H1 (cell line): ENCODE data around the gene RPL38. TPM values are rescaled to one million over a fixed set of nuclear protein-coding genes. Genes with fewer than 3 reads are reported as not detected.

Experiments
- CTCF ChIA-PET: fragments of 300-600 bp; sonication (Branson Sonifier 250); formaldehyde crosslinking; loops from one replicate; lab custom pipeline; 2021; ENCODE audit not compliant: partially characterized antibody; lab: Charles Lee
- POLR2A ChIA-PET: fragments of 300-600 bp; sonication (Branson Sonifier 250); formaldehyde crosslinking; loops from one replicate; lab custom pipeline; 2021; ENCODE audit warnings: inconsistent platforms; ENCODE audit not compliant: partially characterized antibody; lab: Charles Lee
- DNase-seq, 2 experiments: peaks; one replicate each; pipeline versions ENCODE4 v3.0.0 to v3.0.0-alpha.2; 2010 to 2022; ENCODE audit warnings: low spot score in 2 of 2, low read depth in 1 of 2, mixed read lengths in 1 of 2
- FAIRE-seq: peaks from 2 replicates; lab custom pipeline; 2011; peaks lifted over from hg19 to GRCh38; lab: Jason Lieb, UNC
- H2AFZ ChIP-seq: 2 replicates; pipeline ENCODE4 v1.8.1; 2012; ENCODE audit warnings: low read length, inconsistent platforms
- H2AK5ac ChIP-seq: 2 replicates; pipeline ENCODE4 v1.6.1; 2013; ENCODE audit warnings: low read depth, low read length
- H2BK120ac ChIP-seq: replicated peaks from 2 replicates; pipeline ENCODE3; 2013; ENCODE audit warnings: low read depth, low read length, inconsistent platforms
- H2BK12ac ChIP-seq: 2 replicates; pipeline ENCODE4 v1.6.1; 2013; ENCODE audit warnings: low read depth, low read length
- H2BK15ac ChIP-seq: 2 replicates; pipeline ENCODE4 v1.6.1; 2013; ENCODE audit warnings: low read length
- H2BK20ac ChIP-seq: 2 replicates; pipeline ENCODE4 v1.6.1; 2013; ENCODE audit warnings: low read length
- H2BK5ac ChIP-seq: 2 replicates; pipeline ENCODE4 v1.6.1; 2013; ENCODE audit warnings: low read depth, low read length
- H3K14ac ChIP-seq: 2 replicates; pipeline ENCODE4 v1.6.1; 2013; ENCODE audit warnings: inconsistent platforms; ENCODE audit not compliant: insufficient read length
- H3K18ac ChIP-seq: 2 replicates; pipeline ENCODE4 v1.6.1; 2013; ENCODE audit warnings: low read length; ENCODE audit errors: extremely low read depth
- H3K23ac ChIP-seq: 2 replicates; pipeline ENCODE4 v1.6.1; 2013; ENCODE audit warnings: inconsistent platforms; ENCODE audit not compliant: insufficient read length
- H3K23me2 ChIP-seq: 2 replicates; pipeline ENCODE4 v1.6.1; 2013; ENCODE audit warnings: low read depth, low read length
- H3K27ac ChIP-seq: 2 replicates; pipeline ENCODE4 v1.6.1; 2011; ENCODE audit warnings: low read depth, low read length, inconsistent platforms
- H3K27me3 ChIP-seq, 4 experiments: replicated peaks in 1 of 4; 1 replicate in 1 of 4; 2 replicates in 3 of 4; pipeline versions ENCODE4 v1.6.1 to v1.8.1; 2011 to 2013; ENCODE audit warnings: low read length in 3 of 4, mild to moderate bottlenecking in 3 of 4, inconsistent platforms in 2 of 4, mixed read lengths in 2 of 4, moderate library complexity in 1 of 4; ENCODE audit not compliant: control insufficient read depth in 3 of 4, insufficient read depth in 3 of 4; ENCODE audit errors: extremely low read depth in 1 of 4
- H3K36me3 ChIP-seq, 4 experiments: 2 replicates each; pipeline versions ENCODE4 v1.6.1 to v1.8.1; 2011 to 2013; ENCODE audit warnings: mild to moderate bottlenecking in 4 of 4, low read length in 3 of 4, moderate library complexity in 2 of 4, control low read depth in 1 of 4, inconsistent platforms in 1 of 4; ENCODE audit not compliant: insufficient read depth in 4 of 4, control insufficient read depth in 2 of 4
- H3K4ac ChIP-seq: replicated peaks from 2 replicates; pipeline ENCODE3; 2013; ENCODE audit warnings: low read length, low read depth, mixed read lengths, inconsistent platforms; ENCODE audit not compliant: insufficient read length
- H3K4me1 ChIP-seq, 4 experiments: replicated peaks in 1 of 4; 1 replicate in 1 of 4; 2 replicates in 3 of 4; pipeline versions ENCODE4 v1.6.1 to v1.8.1; 2011 to 2013; ENCODE audit warnings: low read length in 3 of 4, inconsistent platforms in 2 of 4, mixed read lengths in 1 of 4; ENCODE audit not compliant: insufficient read depth in 4 of 4, control insufficient read depth in 3 of 4
- H3K4me2 ChIP-seq, 2 experiments: 2 replicates each; pipeline versions ENCODE4 v1.6.1 to v1.8.1; 2011 to 2013; ENCODE audit warnings: low read depth in 2 of 2, low read length in 2 of 2, control low read depth in 1 of 2, inconsistent platforms in 1 of 2, mild to moderate bottlenecking in 1 of 2; ENCODE audit not compliant: insufficient read depth in 1 of 2
- H3K4me3 ChIP-seq, 4 experiments: fragments of 200-600, 300-600 bp in 1 of 4; sonication (generic), shearing (Covaris generic), sonication (Bioruptor Twin) in 1 of 4; 2 replicates each; pipeline versions ENCODE4 v1.5.1 to v1.8.1; 2011 to 2016; ENCODE audit warnings: low read length in 4 of 4, low read depth in 3 of 4, control low read depth in 2 of 4, inconsistent platforms in 2 of 4, mild to moderate bottlenecking in 2 of 4, mixed read lengths in 1 of 4, moderate library complexity in 1 of 4; ENCODE audit not compliant: insufficient read depth in 2 of 4; ENCODE audit errors: extremely low read depth in 1 of 4
- H3K56ac ChIP-seq: replicated peaks from 2 replicates; pipeline ENCODE3; 2013; ENCODE audit warnings: low read depth, mild to moderate bottlenecking, mixed read lengths, low read length, inconsistent platforms; ENCODE audit not compliant: insufficient read length
- H3K79me1 ChIP-seq: 2 replicates; pipeline ENCODE4 v1.6.1; 2013; ENCODE audit warnings: low read depth, low read length, control low read depth
- H3K79me2 ChIP-seq, 2 experiments: 2 replicates each; pipeline versions ENCODE4 v1.6.1 to v1.8.1; 2012 to 2013; ENCODE audit warnings: low read length in 2 of 2, mild to moderate bottlenecking in 2 of 2, inconsistent platforms in 1 of 2; ENCODE audit not compliant: insufficient read depth in 2 of 2, control insufficient read depth in 1 of 2
- H3K9ac ChIP-seq, 4 experiments: replicated peaks in 1 of 4; 1 replicate in 1 of 4; 2 replicates in 3 of 4; pipeline versions ENCODE4 v1.6.1 to v1.8.1; 2011 to 2013; ENCODE audit warnings: low read depth in 3 of 4, low read length in 3 of 4, control low read depth in 2 of 4, mild to moderate bottlenecking in 2 of 4, moderate library complexity in 2 of 4, inconsistent platforms in 1 of 4; ENCODE audit errors: extremely low read depth in 1 of 4
- H3K9me3 ChIP-seq, 2 experiments: 2 replicates each; pipeline versions ENCODE4 v1.6.1 to v1.8.1; 2012 to 2013; ENCODE audit warnings: mild to moderate bottlenecking in 2 of 2, moderate library complexity in 2 of 2, control low read depth in 1 of 2, inconsistent platforms in 1 of 2, low read depth in 1 of 2, low read length in 1 of 2, mixed read lengths in 1 of 2; ENCODE audit not compliant: insufficient read depth in 2 of 2
- H4K20me1 ChIP-seq, 2 experiments: replicated peaks in 1 of 2; 2 replicates each; pipeline versions ENCODE3 to v1.8.1; 2011 to 2013; ENCODE audit warnings: inconsistent platforms in 2 of 2, low read length in 2 of 2, mild to moderate bottlenecking in 1 of 2; ENCODE audit not compliant: insufficient read depth in 2 of 2, control insufficient read depth in 1 of 2
- H4K5ac ChIP-seq: 2 replicates; pipeline ENCODE4 v1.6.1; 2013; ENCODE audit warnings: low read length, low read depth, mixed read lengths, inconsistent platforms; ENCODE audit not compliant: insufficient read length
- H4K8ac ChIP-seq: 2 replicates; pipeline ENCODE4 v1.8.0; 2013; ENCODE audit warnings: mild to moderate bottlenecking, moderate library complexity, low read length, inconsistent platforms; ENCODE audit not compliant: insufficient read depth; ENCODE audit errors: extremely low read depth
- H4K91ac ChIP-seq: replicated peaks from 2 replicates; pipeline ENCODE3; 2013; ENCODE audit warnings: low read length, mixed read lengths, inconsistent platforms; ENCODE audit not compliant: insufficient read length
- EP300 ChIP-seq, 2 experiments: IDR thresholded peaks; 1 replicate in 1 of 2; 2 replicates in 1 of 2; pipeline ENCODE4 v1.6.1; 2011 to 2012; ENCODE audit warnings: low read depth in 2 of 2, low read length in 2 of 2, mild to moderate bottlenecking in 2 of 2, borderline replicate concordance in 1 of 2, inconsistent platforms in 1 of 2, moderate library complexity in 1 of 2
- POU5F1 ChIP-seq: IDR thresholded peaks from 2 replicates; pipeline ENCODE4 v1.6.1; 2011; ENCODE audit warnings: low read depth, mild to moderate bottlenecking, low read length, moderate library complexity
- WGBS, 2 experiments: shearing (Covaris generic) in 1 of 2; methylation state at CpG; one replicate each; pipeline versions ENCODE4 v1.1.6 to v1.1.7; 2013 to 2015; ENCODE audit warnings: low lambda C conversion rate in 2 of 2, mixed read lengths in 2 of 2, inconsistent platforms in 1 of 2, low coverage in 1 of 2, missing lambda C conversion rate in 1 of 2; ENCODE audit not compliant: insufficient replicate concordance in 2 of 2, insufficient coverage in 1 of 2, insufficient read length in 1 of 2; ENCODE audit errors: extremely low coverage in 1 of 2, missing lambda C conversion rate in 1 of 2; 5-methylcytosine and 5-hydroxymethylcytosine counted together
- polyA plus RNA-seq, 7 experiments: library from polyadenylated mRNA; depleted of rRNA in 3 of 7; stranded (reverse) in 5 of 7; unstranded in 2 of 7; fragments of >200 nt in 5 of 7; fragments of 200-250 nt in 2 of 7; gene quantifications; 1 replicate in 5 of 7; 2 replicates in 1 of 7; 4 replicates in 1 of 7; pipeline versions ENCODE4 v1.2.1 to v1.2.3, GENCODE V29; 2011 to 2013; ENCODE audit warnings: missing spikeins in 2 of 7, mixed read lengths in 2 of 7
- total RNA-seq: library from RNA; stranded (reverse); fragmentation: NEBNext Ultra II Directional; extraction: Animal tissue kit (Norgen Biotek cat#: 25700); gene quantifications from 2 replicates; pipeline ENCODE4 v1.2.1, GENCODE V29; 2021

Gene RPL38
- total and polyA plus RNA-seq, 2 of the 8 experiments (the other 6 are each of a cell fraction or from before 2014, with no cell fraction given) = 412 to 1,195 TPM

DNA sequence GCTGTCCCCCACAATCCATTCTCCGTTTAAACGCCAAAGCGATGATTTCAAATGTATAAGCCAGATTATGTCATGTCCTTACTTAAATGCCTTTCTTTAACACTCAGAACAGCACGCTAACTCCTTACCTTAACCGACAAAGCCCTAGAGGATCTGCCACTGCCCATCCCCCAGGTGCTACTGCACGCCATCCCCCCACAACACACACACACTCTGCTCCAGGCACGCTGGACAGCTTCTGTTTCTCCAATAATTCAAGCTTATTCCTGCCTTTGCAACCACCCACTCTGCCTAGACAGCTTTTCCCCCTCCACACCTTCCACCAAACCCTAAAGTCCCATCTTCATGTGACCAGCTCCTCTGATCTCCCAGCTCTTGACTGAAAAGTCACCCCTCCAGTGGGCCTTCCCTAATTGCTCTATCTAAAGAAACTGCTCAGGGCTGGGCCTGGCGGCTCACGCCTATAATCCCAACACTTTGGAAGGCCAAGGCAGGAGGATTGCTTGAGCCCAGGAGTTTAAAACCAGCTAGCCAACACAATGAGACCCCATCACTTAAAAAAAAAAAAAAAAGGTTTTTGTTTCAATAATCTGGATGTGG is 38.9 kb upstream of the RPL38 start:
- Histone ChIP-seq H3K27ac (no peak overlapping the region), H2AK5ac (no peak overlapping the region), H3K9ac (no peak overlapping the region), H3K56ac (no peak overlapping the region), H4K8ac (no peak overlapping the region), H3K9me3 (no peaks in the 10 kb centered on the region), H3K79me2 (no peaks in the 10 kb centered on the region), H4K5ac (no peak overlapping the region), H2AFZ (no peak overlapping the region), H2BK20ac (0 out of 2 replicates have a peak overlapping the region, but pooled peaks have one; percentile 32), H3K79me1 (no peaks in the 10 kb centered on the region), H3K4ac (no peak overlapping the region), H2BK120ac (no peak overlapping the region), H3K23me2 (peaks cover 2% of the 10 kb centered on the region; the same call in 1 of the 2 replicates), H3K27me3 (no peaks in the 10 kb centered on the region), H4K91ac (peak overlapping the region; percentile 27), H2BK12ac (no peak overlapping the region), H3K4me3 (no peak overlapping the region), H3K4me2 (no peak overlapping the region), H3K36me3 (no peaks in the 10 kb centered on the region), H2BK15ac (peak overlapping the region; percentile 81; the same call in 1 of the 2 replicates), H2BK5ac (no peak overlapping the region), H3K18ac (no peak overlapping the region), H3K14ac (no peak overlapping the region), H3K4me1 (no peaks in the 10 kb centered on the region; a peak in 3 of 7 replicates), H4K20me1 (no peaks in the 10 kb centered on the region), H3K23ac (no peak overlapping the region)
- 80% methylated on average over 9 of the region's 9 CpGs; no CpG with 5 or more reads in 1 of the 2 experiments for WGBS, 2 experiments
- ChIA-PET CTCF (interaction anchor here (0.7 to 3.2 kb wide), 9 partner anchors 11 to 454 kb away, joined by 3 to 14 read pairs (median 4); no protein-coding TSS in a partner anchor), POLR2A (interaction anchor here (0.7 to 2.0 kb wide), 2 partner anchors 8 to 11 kb away, joined by 3 to 5 read pairs; no protein-coding TSS in a partner anchor)
- DNase-seq = no peak
- FAIRE-seq = no peak
- TF ChIP-seq POU5F1 = no peak
- TF ChIP-seq EP300 (IDR thresholded peaks at IDR 0.05; ENCODE audit: borderline replicate concordance in 1 of 2, low read depth in 2 of 2, low read length in 2 of 2) = no peak
